ENCODE results near the gene LAMP2. TPM values are rescaled to one million over a fixed set of nuclear protein-coding genes. Genes with fewer than 3 reads are reported as not detected.
A peak's percentile ranks its signal among the peaks of the same experiment; 100 is the strongest.

Gene LAMP2
- total and polyA plus RNA-seq, 10 of the 15 experiments (the other 5 are each of a cell fraction or from before 2014, with no cell fraction given): 21.0 to 48.1 (median 27.3) TPM

- Histone ChIP-seq H4K20me1 (ENCODE audit: control insufficient read depth, insufficient read depth) (no peaks in the 10 kb centered on the region), H3K9ac (ENCODE audit: control insufficient read depth, insufficient read depth, low read length) (no peak overlapping the region), H3K36me3 (ENCODE audit: control insufficient read depth in 2 of 2, insufficient read depth in 2 of 2, low read length in 1 of 2) (peaks cover 0 to 4% of the 10 kb centered on the region in 2 experiments; a peak in 1 of 4 replicates), H3K4me2 (ENCODE audit: control insufficient read depth, insufficient read depth) (peak overlapping the region; percentile 38; the same call in 1 of the 2 replicates), H3K4me1 (ENCODE audit: control insufficient read depth, insufficient read depth, low read length) (peaks cover 10% of the 10 kb centered on the region), H3K79me2 (ENCODE audit: control insufficient read depth, insufficient read depth, low read length) (peaks cover 8% of the 10 kb centered on the region), H3K27ac (ENCODE audit: control insufficient read depth, insufficient read depth) (peak overlapping the region; percentile 12; the same call in 1 of the 2 replicates), H3K27me3 (replicated peaks in 1 of 2; ENCODE audit: control insufficient read depth in 2 of 2, insufficient read depth in 2 of 2, low read length in 1 of 2) (no peaks in the 10 kb centered on the region), H3K9me3 (replicated peaks; ENCODE audit: control insufficient read depth, insufficient read depth, low read length) (no peaks in the 10 kb centered on the region), H3K4me3 (no peak overlapping the region), H2AFZ (ENCODE audit: control insufficient read depth, low read depth, low read length) (no peak overlapping the region)
- WGBS (ENCODE audit: insufficient coverage, insufficient replicate concordance, low lambda C conversion rate, missing lambda C conversion rate): 6% methylated on average over 2 of the region's 2 CpGs
- ATAC-seq: peak; percentile 86
- no TSS peak for BruUV-seq (replicated peaks)
- POLR2A ChIA-PET: interaction anchor here (1.7 kb wide), 1 partner anchor 8 kb away, joined by 7 read pairs; no protein-coding TSS in a partner anchor
- DNase-seq (ENCODE audit: low read depth, low spot score): peak; percentile 12
- TF ChIP-seq TARDBP (IDR thresholded peaks at IDR 0.05; ENCODE audit: borderline replicate concordance): no peak
- peak; percentile 58 for TF ChIP-seq RUNX3 (IDR thresholded peaks at IDR 0.05; ENCODE audit: low read length)
- 0 out of 2 replicates have a peak, but pooled peaks have one; percentile 25 for TF ChIP-seq PKNOX1 (IDR thresholded peaks at IDR 0.05)
- SMC1A ChIA-PET (ENCODE audit: uncharacterized antibody, unreplicated experiment): interaction anchor here (0.6 to 1.9 kb wide), 7 partner anchors 9 to 476 kb away, joined by 3 to 7 read pairs (median 4); no protein-coding TSS in a partner anchor
- CTCF ChIA-PET: interaction anchor here (0.6 to 3.2 kb wide), 10 partner anchors 8 to 1671 kb away, joined by 3 to 12 read pairs (median 4); partner anchors contain the start of genes LAMP2 and ZBTB33
- FAIRE-seq: no peak
- in situ Hi-C loops (cut with MboI) (no loop called here), intact Hi-C loops (cut with micrococcal nuclease; ENCODE audit: unreplicated experiment) (loop anchor here (5.0 to 10.0 kb wide), 2 partner anchors 140 to 213 kb away; no protein-coding TSS in a partner anchor)
- RAD21 ChIA-PET (ENCODE audit: unreplicated experiment): interaction anchor here (0.9 to 2.0 kb wide), 3 partner anchors 14 to 28 kb away, joined by 3 to 7 read pairs (median 3); no protein-coding TSS in a partner anchor
These were observed 11.3 kb downstream of the LAMP2 start for GRCh38 chrX:120457766-120458180.

GRCh38 chrX:120456973-120457372 lies 12.1 kb downstream of the LAMP2 start:
- in situ Hi-C loops (cut with MboI) (no loop called here), intact Hi-C loops (cut with micrococcal nuclease; ENCODE audit: unreplicated experiment) (loop anchor here (5.0 to 10.0 kb wide), 2 partner anchors 140 to 212 kb away; no protein-coding TSS in a partner anchor)
- RAD21 ChIA-PET (ENCODE audit: unreplicated experiment): interaction anchor here (1.0 to 2.0 kb wide), 2 partner anchors 9 to 15 kb away, joined by 4 to 7 read pairs; no protein-coding TSS in a partner anchor
- H3K4me2 ChIP-seq (ENCODE audit: control insufficient read depth, insufficient read depth): peak overlapping the region; percentile 38
- POLR2A ChIA-PET: interaction anchor here (1.7 kb wide), 1 partner anchor 9 kb away, joined by 7 read pairs; no protein-coding TSS in a partner anchor
- no TSS peak for BruUV-seq (replicated peaks)
- WGBS (ENCODE audit: insufficient coverage, insufficient replicate concordance, low lambda C conversion rate, missing lambda C conversion rate): 6% methylated on average over 4 of the region's 4 CpGs
- FAIRE-seq (peak; percentile 64), DNase-seq (ENCODE audit: low read depth, low spot score) (no peak), ATAC-seq (peak; percentile 34)
- SMC1A ChIA-PET (ENCODE audit: uncharacterized antibody, unreplicated experiment): interaction anchor here (0.8 to 1.9 kb wide), 8 partner anchors 8 to 245 kb away, joined by 3 to 8 read pairs (median 4); no protein-coding TSS in a partner anchor
- H3K27ac ChIP-seq (ENCODE audit: control insufficient read depth, insufficient read depth): no peak overlapping the region
- no peaks in the 10 kb centered on the region for H3K27me3 ChIP-seq (replicated peaks in 1 of 2; ENCODE audit: control insufficient read depth in 2 of 2, insufficient read depth in 2 of 2, low read length in 1 of 2)
- no peaks in the 10 kb centered on the region for H3K9me3 ChIP-seq (replicated peaks; ENCODE audit: control insufficient read depth, insufficient read depth, low read length)
- CTCF ChIA-PET: interaction anchor here (0.6 to 2.2 kb wide), 6 partner anchors 12 to 147 kb away, joined by 3 to 12 read pairs (median 5); partner anchors contain the start of gene LAMP2
- H3K36me3 ChIP-seq (ENCODE audit: control insufficient read depth in 2 of 2, insufficient read depth in 2 of 2, low read length in 1 of 2): peaks cover 0 to 4% of the 10 kb centered on the region in 2 experiments; a peak in 1 of 4 replicates
- H4K20me1 ChIP-seq (ENCODE audit: control insufficient read depth, insufficient read depth): no peaks in the 10 kb centered on the region
- no peak overlapping the region for H2AFZ ChIP-seq (ENCODE audit: control insufficient read depth, low read depth, low read length)
- peaks cover 10% of the 10 kb centered on the region for H3K4me1 ChIP-seq (ENCODE audit: control insufficient read depth, insufficient read depth, low read length)
- H3K4me3 ChIP-seq: no peak overlapping the region
- peaks cover 6% of the 10 kb centered on the region for H3K79me2 ChIP-seq (ENCODE audit: control insufficient read depth, insufficient read depth, low read length)
- no peak overlapping the region for H3K9ac ChIP-seq (ENCODE audit: control insufficient read depth, insufficient read depth, low read length)
- TF ChIP-seq DPF2 (IDR thresholded peaks at IDR 0.05) (no peak), STAT3 (IDR thresholded peaks at IDR 0.05; ENCODE audit: low read depth, low read length) (no peak), POLR2AphosphoS5 (IDR thresholded peaks at IDR 0.05; ENCODE audit: low read length) (no peak), RUNX3 (IDR thresholded peaks at IDR 0.05; ENCODE audit: low read length) (peak; percentile 92), CBFB (IDR thresholded peaks at IDR 0.05; ENCODE audit: low read depth) (peak; percentile 81), NFYB (IDR thresholded peaks at IDR 0.05; ENCODE audit: insufficient read depth, low read depth, low read length) (no peak), MAX (IDR thresholded peaks at IDR 0.05; ENCODE audit: low read depth, low read length) (no peak), NKRF (conservative IDR thresholded peaks at IDR 0.05) (no peak), NFIC (IDR thresholded peaks at IDR 0.05; ENCODE audit: low read depth, low read length) (0 out of 2 replicates have a peak, but pooled peaks have one; percentile 21), IRF4 (IDR thresholded peaks at IDR 0.05; ENCODE audit: low read depth, low read length) (no peak), RCOR1 (conservative IDR thresholded peaks at IDR 0.05; ENCODE audit: low read depth, low read length) (no peak), MTA3 (IDR thresholded peaks at IDR 0.05; ENCODE audit: borderline replicate concordance, low read length) (no peak)

Data from GM12878 (cell line).